ENCODE measurements around the gene RDH13.
"Not testable (repeated sequence)": the region's sequence is repeated elsewhere in the genome, so short reads cannot be mapped to it uniquely, and the experiment has no call there.

RDH13 gene

GRCh38 chr19:55042688-55043087, 20.3 kb downstream of the RDH13 start:
- DNase-seq, result no peak

- DNase-seq, result no peak
Measured at GRCh38 chr19:55042344-55042678, 20.6 kb downstream of the RDH13 start.

- no peak for DNase-seq
Measured at GRCh38 chr19:55041627-55042343, 21.2 kb downstream of the RDH13 start.

GRCh38 chr19:55041244-55041626, 21.7 kb downstream of the RDH13 start:
- DNase-seq, result no peak

GRCh38 chr19:55040654-55041053, 22.3 kb downstream of the RDH13 start:
- DNase-seq, result not testable (repeated sequence)

GRCh38 chr19:55037603-55038002, 25.3 kb downstream of the RDH13 start:
- DNase-seq, result not testable (repeated sequence)

- no peak for DNase-seq
Measured at GRCh38 chr19:55036058-55036457, 26.9 kb downstream of the RDH13 start.

GRCh38 chr19:55034751-55035150, 28.2 kb downstream of the RDH13 start:
- DNase-seq, result no peak

GRCh38 chr19:55032976-55033643, 29.8 kb downstream of the RDH13 start:
- DNase-seq, result not testable (repeated sequence)

- no peak for DNase-seq
Measured at GRCh38 chr19:55032170-55032800, 30.7 kb downstream of the RDH13 start.

GRCh38 chr19:55031178-55031577, 31.8 kb downstream of the RDH13 start:
- DNase-seq, result no peak

GRCh38 chr19:55028757-55029156, 34.2 kb downstream of the RDH13 start:
- DNase-seq, result no peak

GRCh38 chr19:55027472-55028337, 35.2 kb downstream of the RDH13 start:
- DNase-seq, result no peak

GRCh38 chr19:55027140-55027471, 35.8 kb downstream of the RDH13 start:
- DNase-seq, result not testable (repeated sequence)

- no peak for DNase-seq
Measured at GRCh38 chr19:55024111-55024510, 38.8 kb downstream of the RDH13 start.

- DNase-seq, result not testable (repeated sequence)
Measured at GRCh38 chr19:55020351-55020750, 42.6 kb downstream of the RDH13 start.

GRCh38 chr19:55018633-55019032, 44.3 kb downstream of the RDH13 start:
- DNase-seq, result no peak

GRCh38 chr19:55018216-55018615, 44.7 kb downstream of the RDH13 start:
- DNase-seq, result no peak

- DNase-seq, result no peak
Measured at GRCh38 chr19:55016017-55016416, 46.9 kb downstream of the RDH13 start.

- DNase-seq, result no peak
Measured at GRCh38 chr19:55015126-55015525, 47.8 kb downstream of the RDH13 start.

GRCh38 chr19:55014714-55015113, 48.2 kb downstream of the RDH13 start:
- DNase-seq, result no peak

GRCh38 chr19:55013596-55013995, 49.4 kb downstream of the RDH13 start:
- DNase-seq, result no peak

GRCh38 chr19:55012306-55012705, 50.6 kb downstream of the RDH13 start:
- no peak for DNase-seq
